ENCODE data around the gene CAB39L.

GRCh38 chr13:49308097-49308875, 135.6 kb downstream of the CAB39L start:
- TF ChIP-seq POLR2AphosphoS5 (IDR thresholded peaks at IDR 0.05) (peak; percentile 94), POLR2A (IDR thresholded peaks at IDR 0.05; ENCODE audit: low read depth) (no peak)
